ENCODE measurements around the gene RTP2.

GRCh38 chr3:187720337-187720670 lies 17.9 kb upstream of the RTP2 start:
- TF ChIP-seq, protein P1, sequence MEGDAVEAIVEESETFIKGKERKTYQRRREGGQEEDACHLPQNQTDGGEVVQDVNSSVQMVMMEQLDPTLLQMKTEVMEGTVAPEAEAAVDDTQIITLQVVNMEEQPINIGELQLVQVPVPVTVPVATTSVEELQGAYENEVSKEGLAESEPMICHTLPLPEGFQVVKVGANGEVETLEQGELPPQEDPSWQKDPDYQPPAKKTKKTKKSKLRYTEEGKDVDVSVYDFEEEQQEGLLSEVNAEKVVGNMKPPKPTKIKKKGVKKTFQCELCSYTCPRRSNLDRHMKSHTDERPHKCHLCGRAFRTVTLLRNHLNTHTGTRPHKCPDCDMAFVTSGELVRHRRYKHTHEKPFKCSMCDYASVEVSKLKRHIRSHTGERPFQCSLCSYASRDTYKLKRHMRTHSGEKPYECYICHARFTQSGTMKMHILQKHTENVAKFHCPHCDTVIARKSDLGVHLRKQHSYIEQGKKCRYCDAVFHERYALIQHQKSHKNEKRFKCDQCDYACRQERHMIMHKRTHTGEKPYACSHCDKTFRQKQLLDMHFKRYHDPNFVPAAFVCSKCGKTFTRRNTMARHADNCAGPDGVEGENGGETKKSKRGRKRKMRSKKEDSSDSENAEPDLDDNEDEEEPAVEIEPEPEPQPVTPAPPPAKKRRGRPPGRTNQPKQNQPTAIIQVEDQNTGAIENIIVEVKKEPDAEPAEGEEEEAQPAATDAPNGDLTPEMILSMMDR (IDR thresholded peaks at IDR 0.05), result no peak
- no peak for TF ChIP-seq EP300 (IDR thresholded peaks at IDR 0.05)

Measured in suprapubic skin (tissue), 3 donors.